Stimulated activated CD8-positive, alpha-beta memory T cell treated with anti-CD3 and anti-CD28 coated beads, Interleukin-7, amount 100 ng/mL, for 1 hour (primary cell): ENCODE data around the gene KCTD14.
"Not testable (repeated sequence)": the region's sequence is repeated elsewhere in the genome, so short reads cannot be mapped to it uniquely, and the experiment has no call there.

Source experiments
- DNase-seq, 2 donors: peaks; one replicate each; pipeline ENCODE4 v3.0.0-alpha.2; 2020; ENCODE audit warnings: low read depth in 2 of 2

KCTD14 gene

DNA sequence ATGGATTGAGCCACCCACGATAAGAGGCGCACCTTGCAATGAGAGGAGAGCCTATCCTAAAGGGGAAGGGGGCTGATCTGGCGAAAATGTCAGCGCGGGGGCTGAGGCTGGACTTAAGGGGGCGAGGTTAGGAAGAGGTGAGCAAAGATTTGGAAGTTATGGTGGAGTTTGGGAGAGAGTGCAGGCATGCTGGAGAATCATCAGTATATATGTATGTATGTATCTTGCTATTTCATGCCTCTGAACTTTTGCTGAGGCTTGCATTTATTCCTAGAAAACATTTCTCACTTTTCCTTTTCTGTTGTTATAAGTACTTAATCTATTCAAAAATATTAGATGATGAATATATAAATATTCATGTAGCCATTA is 23.4 kb upstream of the KCTD14 start:
- DNase-seq, result no peak

DNA sequence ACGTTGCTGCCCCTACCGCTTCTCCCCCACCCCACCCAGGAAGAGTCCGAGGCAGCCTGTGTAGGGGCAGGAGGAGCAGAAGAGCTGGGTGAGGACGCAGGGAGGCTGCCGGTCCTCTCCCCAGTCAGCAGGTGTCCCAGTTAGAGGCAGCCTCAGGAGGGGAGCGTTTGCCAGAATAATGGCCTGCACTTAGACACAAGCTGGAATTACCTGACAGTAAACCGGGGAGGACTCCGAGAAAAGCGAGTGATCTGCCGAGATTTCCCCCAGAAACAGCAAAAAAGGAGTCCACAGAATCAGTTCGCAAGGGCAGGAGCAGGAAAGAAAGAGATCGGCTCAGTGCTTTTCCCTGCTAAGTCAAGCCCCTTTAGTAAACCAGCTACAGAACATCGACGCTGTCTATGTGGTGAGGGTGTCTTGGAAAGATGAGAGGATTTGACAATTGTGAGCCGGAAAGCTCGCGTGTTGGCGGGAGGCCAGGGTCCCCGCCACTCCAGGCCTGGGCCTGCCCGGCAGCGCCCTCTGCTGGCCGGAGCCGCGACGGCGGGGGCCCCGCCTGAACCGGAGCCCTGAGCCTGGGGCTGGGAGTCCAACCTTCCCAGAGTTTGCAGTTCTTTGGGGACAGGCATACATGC is 22.9 kb upstream of the KCTD14 start:
- peak; percentile 48 to 64 for DNase-seq

DNA sequence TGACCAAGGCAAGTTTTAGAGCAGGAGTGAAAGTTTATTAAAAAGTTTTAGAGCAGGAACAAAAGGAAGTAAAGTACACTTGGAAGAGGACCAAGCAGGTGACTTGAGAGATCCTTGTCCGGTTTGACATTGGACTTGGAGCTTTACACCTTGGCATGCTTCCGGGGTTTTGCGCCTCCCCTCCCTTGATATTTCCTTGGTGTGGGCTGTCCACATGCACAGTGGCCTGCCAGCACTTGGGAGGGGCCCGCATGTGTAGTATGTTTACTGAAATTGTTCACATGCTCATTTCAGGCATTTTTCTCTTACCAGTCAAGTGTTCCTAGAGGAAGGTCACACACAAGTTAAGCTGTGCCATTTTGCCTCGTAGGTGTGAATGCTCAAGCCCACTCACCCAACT is 21.6 kb upstream of the KCTD14 start:
- no peak for DNase-seq

DNA sequence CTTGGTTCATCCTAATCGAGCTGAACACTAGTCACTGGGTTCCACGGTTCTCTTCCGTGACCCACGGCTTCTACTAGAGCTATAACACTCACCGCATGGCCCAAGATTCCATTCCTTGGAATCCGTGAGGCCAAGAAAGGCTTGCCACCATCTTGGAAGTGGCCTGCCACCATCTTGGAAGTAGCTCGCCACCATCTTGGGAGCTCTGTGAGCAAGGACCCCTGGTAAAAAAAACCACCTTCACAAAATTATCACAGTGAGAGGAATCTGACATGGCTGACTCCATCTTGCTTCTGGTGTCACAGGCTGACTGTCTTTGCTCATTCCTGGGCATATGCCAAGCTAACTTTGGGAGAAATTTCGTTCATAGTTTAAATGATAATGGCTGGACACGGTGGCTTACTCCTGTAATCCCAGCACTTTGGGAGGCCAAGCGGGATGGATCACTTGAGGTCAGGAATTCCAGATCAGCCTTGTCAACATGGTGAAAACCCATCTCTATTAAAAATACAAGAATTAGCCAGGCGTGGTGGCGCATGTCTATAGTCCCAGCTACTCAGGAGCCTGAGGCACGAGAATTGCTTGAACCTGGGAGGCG is 18.9 kb upstream of the KCTD14 start:
- no peak for DNase-seq

DNA sequence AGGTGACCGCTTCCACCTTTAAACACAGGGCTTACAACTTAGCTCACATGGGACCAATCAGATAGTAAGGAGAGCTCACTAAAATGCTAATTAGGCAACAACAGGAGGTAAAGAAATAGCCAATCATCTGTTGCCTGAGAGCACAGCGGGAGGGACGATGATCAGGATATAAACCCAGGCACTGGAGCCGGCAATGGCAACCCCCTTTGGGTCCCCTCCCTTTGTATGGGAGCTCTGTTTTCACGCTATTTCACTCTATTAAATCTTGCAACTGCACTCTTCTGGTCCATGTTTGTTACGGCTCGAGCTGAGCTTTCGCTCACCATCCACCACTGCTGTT is 18.3 kb upstream of the KCTD14 start:
- not testable (repeated sequence) for DNase-seq

DNA sequence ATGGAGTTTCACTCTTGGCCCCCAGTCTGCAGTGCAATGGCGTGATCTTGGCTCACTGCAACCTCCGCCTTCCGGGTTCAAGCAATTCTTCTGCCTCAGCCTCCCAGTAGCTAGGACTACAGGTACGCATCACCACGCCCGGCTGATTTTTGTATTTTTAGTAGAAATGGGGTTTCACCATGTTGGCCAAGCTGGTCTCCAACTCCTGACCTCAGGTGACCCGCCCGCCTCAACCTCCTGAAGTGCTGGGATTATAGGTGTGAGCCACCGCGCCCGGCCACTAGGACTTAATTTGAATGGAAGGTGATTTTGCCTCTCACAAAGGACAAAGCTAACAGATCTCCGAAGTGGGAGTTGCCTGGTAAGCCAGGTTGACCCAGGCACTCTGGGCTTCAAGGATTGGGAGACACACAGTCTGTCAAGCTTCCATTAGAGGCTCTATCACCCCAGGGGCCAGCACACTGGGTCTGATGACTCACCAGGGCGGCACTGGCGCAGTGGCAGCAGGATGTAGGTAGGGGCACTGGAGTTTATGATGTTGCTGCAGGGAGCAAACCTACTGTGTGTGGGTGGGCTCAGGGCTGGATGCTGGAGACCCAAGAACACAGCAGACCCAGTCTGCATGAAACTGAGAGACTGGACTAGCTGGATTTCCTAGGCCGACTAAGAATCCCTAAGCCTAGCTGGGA is 17.8 kb upstream of the KCTD14 start:
- DNase-seq, result no peak

DNA sequence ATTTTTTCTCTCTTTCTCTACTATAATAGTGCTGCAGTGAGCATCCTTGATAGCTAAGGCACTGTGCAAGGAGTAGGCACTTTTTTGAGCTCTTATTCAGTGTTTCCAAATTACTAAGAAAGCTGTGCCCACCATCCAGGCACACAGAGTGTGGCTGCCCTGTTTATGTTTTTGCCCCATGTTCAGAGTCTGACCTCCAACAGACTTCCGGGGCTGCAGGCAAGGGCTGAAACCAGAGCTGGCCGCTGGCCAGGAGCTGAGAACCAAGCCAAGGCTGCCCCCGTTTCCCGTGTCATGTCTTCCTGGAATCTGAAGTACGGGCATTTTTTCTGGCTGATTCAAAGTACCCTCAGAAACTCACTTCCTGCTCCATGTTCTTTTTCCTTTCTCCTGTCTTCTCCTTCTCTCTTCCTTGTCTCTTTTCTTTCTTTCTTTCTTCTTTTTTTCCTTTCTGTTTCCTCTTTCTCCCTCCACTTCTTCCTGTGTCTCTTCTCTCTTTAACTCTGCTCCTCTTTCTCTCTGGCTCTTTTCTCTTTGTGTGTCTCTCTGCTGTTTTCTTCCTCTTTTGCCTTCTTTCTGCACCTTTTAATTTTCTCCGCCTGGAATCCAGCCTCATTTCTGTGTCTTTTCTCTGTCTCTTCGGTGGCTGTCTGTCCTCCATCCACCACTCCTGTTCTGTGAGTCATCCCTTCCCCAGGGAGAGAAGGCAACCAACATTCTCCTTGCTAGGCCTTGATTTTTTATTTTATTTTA is 17.0 kb upstream of the KCTD14 start:
- no peak for DNase-seq

DNA sequence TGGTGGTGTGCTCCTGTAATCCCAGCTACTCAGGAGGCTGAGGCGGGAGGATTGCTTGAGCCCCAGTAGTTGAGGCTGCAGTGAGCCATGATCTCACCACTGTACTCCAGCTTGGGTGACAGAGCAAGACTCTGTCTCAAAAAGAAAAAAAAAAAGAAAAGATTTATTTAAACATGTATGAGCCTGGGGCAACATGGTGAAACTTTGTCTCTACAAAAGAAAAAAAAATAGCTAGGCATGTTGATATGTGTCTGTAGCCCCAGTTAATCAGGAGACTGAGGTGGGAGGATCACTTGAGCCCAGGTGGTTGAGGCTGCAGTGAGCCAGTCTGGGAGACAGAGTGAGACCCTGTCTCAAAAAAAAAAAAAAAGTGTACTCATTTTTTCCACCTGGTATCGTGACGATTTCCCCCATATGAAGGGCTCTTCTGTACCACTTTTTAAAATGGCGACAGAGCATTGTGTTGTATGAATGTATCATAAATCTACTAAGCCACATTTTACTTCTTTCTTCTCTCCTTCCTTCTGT is 16.4 kb upstream of the KCTD14 start:
- no peak for DNase-seq

DNA sequence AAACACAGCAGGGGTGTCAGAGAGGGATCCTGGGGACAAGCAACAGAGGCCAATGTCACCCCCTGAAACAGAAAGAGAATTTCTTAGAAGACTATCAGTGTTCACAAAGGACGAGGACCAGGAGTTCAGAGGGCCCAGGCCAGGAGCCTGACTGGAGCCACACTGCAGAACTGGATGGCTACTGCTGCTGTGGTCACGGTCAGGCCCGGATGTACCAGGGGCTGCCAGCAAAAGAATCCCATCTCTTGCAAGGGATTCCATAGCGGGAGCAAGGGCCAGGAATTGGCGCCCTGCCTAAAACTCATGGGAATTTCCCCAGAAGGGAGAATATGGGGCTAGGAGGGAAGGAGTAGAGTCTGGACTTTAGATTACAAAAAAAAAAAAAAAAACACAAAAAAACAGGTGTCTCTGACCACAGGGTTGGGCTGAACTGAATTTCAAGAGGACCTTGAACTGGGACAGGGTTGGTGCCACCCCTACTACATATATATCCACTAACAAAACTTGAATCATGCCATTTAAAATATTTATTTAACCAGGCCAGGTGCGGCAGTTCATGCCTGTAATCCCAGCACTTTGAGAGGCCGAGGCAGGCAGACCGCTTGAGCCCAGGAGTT is 15.7 kb upstream of the KCTD14 start:
- DNase-seq, result no peak

DNA sequence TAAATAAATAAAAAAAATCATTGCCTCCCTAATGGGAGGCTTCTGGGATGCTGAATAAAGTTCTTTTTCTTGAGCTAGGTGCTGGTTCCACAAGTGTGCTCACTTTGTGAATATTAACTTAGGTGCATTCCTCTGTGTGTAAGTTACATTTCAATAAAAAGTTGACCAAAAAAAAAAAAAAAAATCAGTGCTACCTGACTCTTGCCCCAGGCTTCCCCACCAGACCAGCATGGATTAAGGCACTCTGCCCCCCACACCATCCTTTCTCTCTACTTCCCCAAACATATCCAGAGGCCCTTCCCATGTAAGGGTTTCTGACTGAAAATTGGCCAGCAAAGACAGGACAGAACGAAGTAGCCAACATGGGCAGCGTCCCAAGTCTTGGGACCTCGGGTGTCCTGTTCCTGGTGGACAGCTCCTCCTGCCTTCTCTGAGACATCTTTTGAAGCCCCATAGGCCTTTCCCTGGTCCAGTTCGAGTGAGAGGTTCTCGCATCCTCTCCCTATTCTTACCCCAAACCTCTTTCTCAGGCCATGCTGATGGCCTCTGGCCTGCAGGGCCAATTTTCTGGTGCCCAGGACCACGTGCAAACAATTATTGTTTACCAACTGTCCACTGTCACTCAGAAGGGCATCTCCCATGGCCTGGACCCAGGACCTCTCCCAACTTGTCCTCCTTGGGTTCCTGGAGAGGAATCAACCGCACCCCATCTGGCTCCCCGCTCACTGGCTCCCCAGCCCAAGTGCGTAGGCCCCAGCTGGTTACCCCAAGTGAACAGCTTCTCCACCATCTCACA is 14.9 kb upstream of the KCTD14 start:
- no peak for DNase-seq

DNA sequence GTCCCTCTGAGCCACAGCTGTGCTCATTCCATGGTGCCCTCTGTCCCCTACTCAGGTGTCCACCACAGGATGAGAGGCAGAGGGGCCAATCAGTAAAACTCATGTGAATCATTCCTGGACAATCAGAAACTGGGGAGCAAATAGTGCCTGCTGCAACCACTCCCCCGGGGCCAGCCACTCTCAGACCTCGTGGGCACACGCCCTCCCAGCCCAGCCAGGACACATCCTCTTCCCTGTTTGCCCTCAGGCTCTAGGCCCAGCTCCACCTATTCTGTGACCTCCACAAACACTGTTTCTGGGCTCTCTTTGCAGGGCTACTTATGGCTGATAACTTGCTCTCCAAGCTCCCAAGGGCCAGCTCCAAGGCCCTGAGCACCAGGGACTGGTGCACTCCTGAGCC is 14.0 kb upstream of the KCTD14 start:
- no peak for DNase-seq

DNA sequence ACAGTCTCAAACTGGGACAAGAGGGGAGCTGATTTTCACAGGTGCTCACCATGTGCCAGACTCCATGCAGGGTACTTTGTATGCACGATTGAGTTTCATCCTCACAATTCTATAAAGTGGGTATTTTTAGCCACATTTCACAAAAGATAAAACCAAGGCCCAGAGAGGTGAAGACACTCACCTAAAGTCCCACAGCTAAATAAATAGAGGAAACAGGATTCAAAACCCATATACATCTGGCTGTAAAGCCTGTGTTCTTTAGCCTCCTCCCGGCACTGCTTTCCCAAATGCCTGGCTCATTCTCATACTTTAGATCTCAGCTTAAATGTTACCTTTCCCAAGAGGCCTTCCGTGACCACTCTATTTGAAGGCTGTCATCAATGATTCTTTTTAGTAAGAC is 13.2 kb upstream of the KCTD14 start:
- DNase-seq, result no peak

DNA sequence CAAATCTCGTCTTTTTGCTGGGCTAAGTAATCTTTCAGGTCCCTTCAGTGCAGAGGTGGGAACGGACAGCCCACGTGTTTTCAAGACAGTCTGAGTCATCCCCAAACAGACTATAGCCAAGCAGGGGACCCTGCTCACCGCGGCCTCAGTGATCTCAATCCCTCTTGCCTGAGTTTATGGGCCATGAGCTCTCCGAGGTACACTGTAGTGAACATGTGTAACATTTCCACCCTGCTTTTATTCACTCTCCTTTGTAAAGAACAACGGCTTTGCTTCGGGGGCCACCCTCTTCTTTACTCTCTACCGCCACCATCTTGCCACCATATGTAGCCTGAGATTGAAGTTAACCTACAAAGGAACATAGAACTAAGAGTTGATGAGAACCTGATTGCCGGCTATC is 11.5 kb upstream of the KCTD14 start:
- DNase-seq, result no peak

DNA sequence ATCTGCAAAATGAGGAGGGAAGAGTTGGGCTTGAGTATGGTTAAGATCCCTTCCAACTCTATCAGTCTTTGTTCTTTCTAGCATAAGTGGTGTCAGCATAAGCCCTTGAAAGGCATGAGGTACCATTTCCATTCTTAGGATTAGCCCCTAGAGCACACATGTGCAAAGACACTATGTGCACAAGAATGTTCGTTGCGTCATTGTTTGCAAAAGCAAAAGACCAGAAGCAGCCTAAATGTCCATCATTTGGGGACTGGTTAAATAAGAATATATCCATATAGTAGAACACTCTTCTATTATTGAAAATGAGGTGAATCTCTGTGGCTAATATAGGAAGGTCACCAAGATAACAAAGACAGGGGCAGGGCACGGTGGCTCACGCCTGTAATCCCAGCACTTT is 10.0 kb upstream of the KCTD14 start:
- DNase-seq, result no peak

DNA sequence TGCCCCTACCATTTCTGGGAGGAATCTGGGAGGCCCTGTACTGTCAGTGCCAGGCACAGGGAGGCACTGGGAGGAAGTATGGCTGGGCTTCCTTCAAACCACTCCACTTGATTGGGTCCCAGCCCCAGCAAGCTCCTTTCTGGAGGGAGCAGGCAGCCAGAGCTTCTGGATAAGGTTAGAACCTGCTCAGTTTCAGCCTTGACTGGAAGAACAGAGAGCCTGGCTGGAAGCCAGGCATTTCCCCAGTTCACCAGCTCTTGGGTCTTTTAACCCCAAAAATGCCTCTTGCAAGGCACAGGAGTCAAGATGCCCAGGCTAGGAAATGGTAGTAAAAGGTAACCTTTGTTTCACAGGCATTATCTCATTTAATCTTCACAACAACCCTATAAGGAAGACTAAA is 9.0 kb upstream of the KCTD14 start:
- no peak for DNase-seq

DNA sequence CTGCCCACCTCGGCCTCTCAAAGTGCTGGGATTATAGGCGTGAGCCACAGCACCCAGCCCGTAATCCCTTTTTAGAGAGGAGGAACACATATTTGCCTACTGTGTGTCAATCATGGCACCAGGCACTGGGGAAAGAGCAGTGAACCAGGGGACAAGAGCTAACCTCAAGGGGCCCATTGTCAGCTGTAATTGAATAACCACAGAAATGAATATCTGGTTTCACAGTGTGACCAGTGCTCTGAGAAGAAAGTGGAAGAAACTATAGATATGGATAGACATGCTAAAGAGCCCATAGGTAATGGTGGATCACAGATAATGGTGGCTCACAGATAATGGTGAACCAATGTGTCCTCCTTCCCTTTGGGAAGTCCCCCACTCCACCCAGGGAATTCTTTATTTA is 8.6 kb upstream of the KCTD14 start:
- DNase-seq, result no peak

DNA sequence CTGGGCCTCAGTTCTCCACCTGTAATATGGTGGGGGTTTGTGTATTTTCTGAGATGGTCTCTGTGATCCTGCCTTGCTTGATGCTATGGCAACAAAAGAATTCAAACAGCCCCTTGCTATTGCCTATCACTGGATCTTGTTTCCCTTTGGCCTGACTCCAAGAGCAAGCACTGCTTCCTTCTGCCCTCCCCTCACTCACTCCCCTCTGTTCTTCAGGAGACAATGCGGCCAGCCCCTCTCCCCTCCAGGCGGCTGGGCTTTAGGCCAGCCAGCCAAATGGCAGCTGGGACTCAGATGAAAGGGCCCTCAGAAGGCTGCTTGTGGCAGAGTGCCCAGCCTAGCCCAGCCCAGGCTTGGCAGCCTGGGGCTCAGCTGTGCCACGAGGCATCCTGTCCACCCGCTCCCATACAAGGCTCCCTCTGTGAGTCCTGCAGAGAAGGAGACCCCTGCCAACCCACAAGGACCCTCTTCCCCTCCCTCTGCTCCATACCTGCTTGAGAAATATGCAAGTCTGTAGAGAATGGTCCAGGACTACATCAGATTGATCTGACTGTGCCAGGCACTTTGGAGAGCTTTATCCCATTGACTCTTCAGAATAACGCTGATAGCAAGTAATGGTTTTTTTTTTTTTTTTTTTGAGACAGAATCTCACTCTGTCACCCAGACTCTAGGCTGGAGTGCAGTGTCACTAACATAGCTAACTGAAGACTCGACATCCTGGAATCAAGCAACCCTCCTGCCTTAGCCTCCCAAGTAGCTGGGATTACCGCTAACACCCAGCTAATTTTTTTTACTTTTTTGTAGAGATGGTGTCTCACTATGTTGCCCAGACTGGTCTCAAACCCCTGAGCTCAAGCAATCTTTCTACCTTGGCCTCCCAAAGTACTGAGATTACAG is 7.6 kb upstream of the KCTD14 start:
- DNase-seq, result no peak

DNA sequence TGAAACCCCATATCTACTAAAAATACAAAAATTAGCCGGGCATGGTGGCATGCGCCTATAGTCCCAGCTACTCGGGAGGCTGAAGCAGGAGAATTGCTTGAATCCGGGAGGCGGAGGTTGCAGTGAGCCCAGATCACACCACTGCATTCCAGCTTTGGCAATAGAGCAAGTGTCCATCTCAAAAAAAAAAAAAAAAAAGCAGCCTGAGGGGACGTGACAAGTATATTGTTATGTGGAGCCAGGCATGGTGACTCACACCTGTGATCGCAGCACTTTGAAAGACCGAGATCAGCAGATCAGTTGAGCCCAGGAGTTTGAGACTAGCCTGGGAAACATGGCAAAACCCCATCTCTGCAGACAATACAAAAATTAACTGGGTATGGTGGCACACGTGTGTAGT is 5.3 kb upstream of the KCTD14 start:
- DNase-seq, result not testable (repeated sequence)

DNA sequence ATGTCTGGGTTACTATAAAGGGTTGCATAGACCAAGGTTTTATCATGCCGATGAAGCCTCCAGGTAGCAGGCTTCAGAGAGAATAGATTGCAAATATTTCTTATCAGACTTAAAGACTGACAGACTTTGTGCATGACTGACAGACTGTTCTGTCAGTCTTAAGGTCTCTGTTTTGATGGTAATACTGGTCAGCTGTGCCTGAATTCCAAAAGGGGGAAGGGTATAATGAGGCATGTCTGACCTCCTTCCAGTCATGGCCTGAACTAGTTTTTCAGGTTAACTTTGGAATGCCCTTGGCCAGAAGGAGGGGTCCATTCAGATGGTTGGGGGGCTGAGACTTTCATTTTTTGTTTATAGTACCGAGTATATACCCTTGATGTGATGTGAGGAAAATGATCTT is 4.7 kb upstream of the KCTD14 start:
- DNase-seq, result no peak

DNA sequence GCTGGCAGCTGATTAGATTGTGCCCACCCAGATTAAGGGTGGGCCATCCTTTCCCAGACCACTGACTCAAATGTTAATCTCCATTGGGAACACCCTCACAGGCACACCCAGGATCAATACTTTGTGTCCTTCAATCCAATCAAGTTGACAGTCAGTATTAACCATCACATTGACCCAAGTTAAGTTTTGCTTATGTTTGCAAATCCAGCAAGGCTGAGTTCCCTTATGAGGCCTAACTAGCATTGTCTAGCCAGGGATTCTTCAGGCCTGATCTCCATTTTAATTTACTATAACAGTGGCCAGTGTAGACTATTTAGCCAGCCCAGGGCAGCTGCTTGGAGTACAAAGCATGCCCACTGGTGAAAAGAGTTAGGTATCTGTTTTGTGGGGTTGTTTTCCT is 2.3 kb upstream of the KCTD14 start:
- DNase-seq, result no peak
